GM12873 (cell line): Measurements from ENCODE around the gene TTC3.

Experiments used
- CTCF ChIP-seq: IDR thresholded peaks from 2 replicates; pipeline ENCODE4 v1.5.1; 2012; ENCODE audit warnings: low read depth, mild to moderate bottlenecking, moderate library complexity, low read length, control low read depth; ENCODE audit not compliant: insufficient read depth; ENCODE audit errors: missing control alignments

TTC3 gene

DNA sequence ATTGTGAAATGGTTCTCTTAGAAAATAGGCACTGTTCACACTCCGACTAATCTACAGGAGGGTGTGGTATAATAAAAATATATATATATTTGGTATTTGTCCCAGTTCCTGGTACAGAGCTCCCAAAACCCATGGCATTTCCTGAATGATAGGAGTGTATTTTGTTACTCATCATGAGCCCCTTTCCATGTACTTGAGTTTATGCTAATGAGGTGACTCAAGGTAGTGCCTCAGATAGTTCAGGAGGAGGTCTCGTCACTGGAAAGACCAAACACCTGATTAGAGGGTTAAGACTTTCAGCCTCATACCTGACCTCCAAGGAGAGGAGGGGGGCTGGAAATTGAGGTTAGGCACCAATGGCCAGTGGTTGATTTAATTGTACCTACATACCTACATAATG is 57.9 kb downstream of the TTC3 start:
- no peak for TF ChIP-seq CTCF

DNA sequence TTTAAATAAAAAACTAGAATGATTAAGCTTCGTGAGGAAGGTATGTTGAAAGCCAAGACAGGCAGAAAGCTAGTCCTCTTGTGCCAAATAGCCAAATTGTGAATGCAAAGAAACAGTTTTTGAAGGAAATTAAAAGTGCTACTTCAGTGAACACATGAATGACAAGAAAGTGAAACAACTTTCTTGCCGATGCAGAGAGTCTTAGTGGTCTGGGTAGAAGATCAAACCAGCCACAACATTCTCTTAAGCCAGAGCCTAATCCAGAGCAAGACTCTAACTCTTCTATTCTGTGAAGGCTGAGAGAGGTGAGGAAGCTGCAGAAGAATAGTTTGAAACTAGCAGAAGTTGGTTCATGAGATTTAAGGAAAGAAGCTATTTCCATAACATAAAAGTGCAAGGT is 63.2 kb downstream of the TTC3 start:
- TF ChIP-seq CTCF, result no peak

DNA sequence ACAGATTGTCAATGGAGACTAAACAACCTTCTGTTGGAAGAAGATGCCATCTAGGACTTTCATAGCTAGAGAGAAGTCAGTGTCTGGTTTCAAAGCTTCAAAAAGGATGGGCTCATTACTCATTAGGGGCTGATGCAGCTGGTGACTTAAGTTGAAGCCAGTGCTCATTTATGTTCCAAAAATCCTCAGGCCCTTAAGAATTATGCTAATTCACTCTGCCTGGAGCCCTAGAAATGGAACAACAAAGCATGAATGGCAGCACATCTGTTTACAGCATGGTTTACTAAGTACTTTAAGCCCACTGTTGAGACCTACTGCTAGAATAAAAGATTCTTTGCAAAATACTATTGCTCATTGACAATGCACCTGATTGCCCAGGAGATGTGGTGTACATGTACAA is 63.7 kb downstream of the TTC3 start:
- no peak for TF ChIP-seq CTCF

DNA sequence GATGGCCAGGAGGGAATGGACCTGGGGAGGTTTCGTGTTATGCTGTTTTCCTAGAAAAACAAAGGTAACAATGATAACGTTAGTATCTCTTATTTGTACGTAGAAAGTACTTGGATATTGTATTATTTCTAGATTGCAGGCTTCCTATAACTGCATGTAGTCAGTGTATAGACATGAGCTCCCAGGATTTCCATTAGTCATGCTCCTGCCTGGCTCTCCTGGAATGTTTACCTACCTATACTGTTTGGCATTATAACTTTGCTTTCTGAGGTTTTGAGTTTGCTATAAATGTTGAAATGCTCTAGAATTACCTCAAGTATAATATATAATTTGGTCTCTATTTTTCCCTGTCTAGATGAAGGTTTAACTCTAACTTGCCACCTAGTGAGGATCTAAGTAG is 66.1 kb downstream of the TTC3 start:
- TF ChIP-seq CTCF, result no peak

GRCh38 chr21:37139902-37140301 is 66.8 kb downstream of the TTC3 start:
- TF ChIP-seq CTCF, result no peak

- TF ChIP-seq CTCF, result peak; percentile 10
These were observed 72.6 kb downstream of the TTC3 start for GRCh38 chr21:37145635-37146111.

DNA sequence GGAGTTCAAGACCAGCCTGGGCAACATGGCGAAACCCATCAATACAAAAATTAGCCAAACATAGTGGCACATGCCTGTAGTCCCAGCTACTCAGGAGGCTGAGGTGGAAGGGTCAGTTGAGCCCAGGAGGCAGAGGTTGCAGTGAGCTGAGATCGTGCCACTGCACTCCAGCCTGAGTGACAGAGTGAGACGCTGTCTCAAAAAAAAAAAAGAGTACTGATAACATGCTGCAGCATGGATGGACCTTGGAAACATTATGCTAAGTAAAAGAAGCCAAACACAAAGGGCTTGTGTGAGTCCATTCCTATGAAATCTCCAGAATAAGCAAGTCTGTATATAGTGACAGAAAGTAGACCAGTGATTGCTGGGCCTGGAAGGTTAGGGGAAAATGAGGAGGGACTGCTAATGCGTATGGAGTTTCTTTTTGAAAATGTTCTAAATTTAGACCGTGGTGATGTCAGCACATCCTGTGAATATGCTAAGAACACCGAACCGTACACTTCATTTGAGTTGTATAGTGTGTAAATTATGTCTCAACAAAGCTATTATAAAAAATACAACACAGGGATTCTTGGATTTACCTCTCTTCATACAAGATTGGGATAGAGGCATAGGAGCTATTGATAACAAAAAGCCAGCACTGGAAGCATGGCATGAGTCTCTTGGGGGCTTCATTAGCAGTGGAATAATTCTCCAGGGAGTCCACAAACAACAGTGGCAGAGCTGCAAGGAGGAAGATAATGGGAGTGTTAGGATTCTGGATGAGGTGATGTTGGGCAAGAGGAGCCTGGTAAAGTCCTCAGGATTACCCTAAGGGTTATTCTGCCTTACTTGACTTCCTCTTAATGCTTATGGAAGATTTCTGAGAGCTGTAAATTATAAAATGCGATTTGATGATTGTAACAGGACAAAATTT is 73.5 kb downstream of the TTC3 start:
- TF ChIP-seq CTCF, result no peak
